Middle frontal gyrus (tissue), 1 donor: ENCODE data around the gene KLHL8.

Experiments
- DNase-seq: peaks from one replicate; pipeline ENCODE4 v3.0.0-alpha.2; 2015; ENCODE audit warnings: low spot score; ENCODE audit errors: extremely low spot score

The KLHL8 gene

GRCh38 chr4:87121341-87122065, 98.9 kb downstream of the KLHL8 start:
- DNase-seq = no peak

GRCh38 chr4:87120411-87121162, 99.8 kb downstream of the KLHL8 start:
- DNase-seq = peak; percentile 16

GRCh38 chr4:87120010-87120409, 100.4 kb downstream of the KLHL8 start:
- DNase-seq = no peak

- no peak for DNase-seq
Observed at GRCh38 chr4:87118826-87119225, 101.6 kb downstream of the KLHL8 start.

- no peak for DNase-seq
Observed at GRCh38 chr4:87118421-87118820, 102.0 kb downstream of the KLHL8 start.

- no peak for DNase-seq
Observed at GRCh38 chr4:87117732-87118075, 102.7 kb downstream of the KLHL8 start.

GRCh38 chr4:87117051-87117731, 103.2 kb downstream of the KLHL8 start:
- DNase-seq = no peak

- no peak for DNase-seq
Observed at GRCh38 chr4:87116231-87116630, 104.2 kb downstream of the KLHL8 start.

GRCh38 chr4:87114245-87115062, 106.0 kb downstream of the KLHL8 start:
- no peak for DNase-seq

GRCh38 chr4:87112063-87112462, 108.4 kb downstream of the KLHL8 start:
- no peak for DNase-seq
